ENCODE results near the gene LETM1. TPM values are rescaled to one million over a fixed set of nuclear protein-coding genes. Genes with fewer than 3 reads are reported as not detected.

LETM1 gene
- total RNA-seq, 1 donor from 2014 or later, result 16.9 TPM

DNA sequence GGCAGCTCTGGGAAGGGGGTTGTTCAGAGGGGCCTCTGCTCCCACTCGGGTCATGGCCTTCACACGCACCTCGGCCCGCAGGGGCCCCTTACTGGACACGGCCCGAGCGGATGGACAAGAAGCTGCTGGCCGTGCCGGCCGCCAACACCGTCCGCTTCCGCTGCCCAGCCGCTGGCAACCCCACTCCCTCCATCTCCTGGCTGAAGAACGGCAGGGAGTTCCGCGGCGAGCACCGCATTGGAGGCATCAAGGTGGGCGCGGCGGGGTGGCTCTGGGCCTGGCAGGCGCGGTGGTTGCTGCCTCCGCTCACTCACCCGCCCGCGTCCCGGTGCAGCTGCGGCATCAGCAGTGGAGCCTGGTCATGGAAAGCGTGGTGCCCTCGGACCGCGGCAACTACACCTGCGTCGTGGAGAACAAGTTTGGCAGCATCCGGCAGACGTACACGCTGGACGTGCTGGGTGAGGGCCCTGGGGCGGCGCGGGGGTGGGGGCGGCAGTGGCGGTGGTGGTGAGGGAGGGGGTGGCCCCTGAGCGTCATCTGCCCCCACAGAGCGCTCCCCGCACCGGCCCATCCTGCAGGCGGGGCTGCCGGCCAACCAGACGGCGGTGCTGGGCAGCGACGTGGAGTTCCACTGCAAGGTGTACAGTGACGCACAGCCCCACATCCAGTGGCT, 54.5 kb downstream of the LETM1 start:
- Histone ChIP-seq H3F3A (ENCODE audit: low read depth) (peaks cover 1% of the 10 kb centered on the region), H3K9me3 (ENCODE audit: low read depth) (no peaks in the 10 kb centered on the region), H3K36me3 (no peaks in the 10 kb centered on the region), H4K20me1 (ENCODE audit: low read depth) (peaks cover 25% of the 10 kb centered on the region), H3K4me3 (no peak overlapping the region), H3K27ac (no peak overlapping the region), H3K4me1 (no peaks in the 10 kb centered on the region), H3K4me2 (no peak overlapping the region), H3K79me2 (ENCODE audit: low read depth) (peaks cover 15% of the 10 kb centered on the region), H3K27me3 (no peaks in the 10 kb centered on the region), H3K9ac (no peak overlapping the region), H2AFZ (replicated peaks) (no peak overlapping the region)
- TF ChIP-seq, protein P1, sequence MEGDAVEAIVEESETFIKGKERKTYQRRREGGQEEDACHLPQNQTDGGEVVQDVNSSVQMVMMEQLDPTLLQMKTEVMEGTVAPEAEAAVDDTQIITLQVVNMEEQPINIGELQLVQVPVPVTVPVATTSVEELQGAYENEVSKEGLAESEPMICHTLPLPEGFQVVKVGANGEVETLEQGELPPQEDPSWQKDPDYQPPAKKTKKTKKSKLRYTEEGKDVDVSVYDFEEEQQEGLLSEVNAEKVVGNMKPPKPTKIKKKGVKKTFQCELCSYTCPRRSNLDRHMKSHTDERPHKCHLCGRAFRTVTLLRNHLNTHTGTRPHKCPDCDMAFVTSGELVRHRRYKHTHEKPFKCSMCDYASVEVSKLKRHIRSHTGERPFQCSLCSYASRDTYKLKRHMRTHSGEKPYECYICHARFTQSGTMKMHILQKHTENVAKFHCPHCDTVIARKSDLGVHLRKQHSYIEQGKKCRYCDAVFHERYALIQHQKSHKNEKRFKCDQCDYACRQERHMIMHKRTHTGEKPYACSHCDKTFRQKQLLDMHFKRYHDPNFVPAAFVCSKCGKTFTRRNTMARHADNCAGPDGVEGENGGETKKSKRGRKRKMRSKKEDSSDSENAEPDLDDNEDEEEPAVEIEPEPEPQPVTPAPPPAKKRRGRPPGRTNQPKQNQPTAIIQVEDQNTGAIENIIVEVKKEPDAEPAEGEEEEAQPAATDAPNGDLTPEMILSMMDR (IDR thresholded peaks at IDR 0.05), result no peak
- TF ChIP-seq EZH2phosphoT487 (IDR thresholded peaks at IDR 0.05) (no peak), EZH2 (IDR thresholded peaks at IDR 0.05) (no peak)
- no peak overlapping the region for H3K27ac Mint-ChIP-seq
- peaks cover 2% of the 10 kb centered on the region for H3K4me1 Mint-ChIP-seq
- peaks cover 2% of the 10 kb centered on the region for H3K36me3 Mint-ChIP-seq
- DNase-seq (ENCODE audit: low spot score), result no peak
- no peak overlapping the region for H3K4me3 Mint-ChIP-seq
- H3K27me3 Mint-ChIP-seq (ENCODE audit: insufficient read depth, low read depth), result peaks cover 2% of the 10 kb centered on the region
- no peaks in the 10 kb centered on the region for H3K9me3 Mint-ChIP-seq

DNA sequence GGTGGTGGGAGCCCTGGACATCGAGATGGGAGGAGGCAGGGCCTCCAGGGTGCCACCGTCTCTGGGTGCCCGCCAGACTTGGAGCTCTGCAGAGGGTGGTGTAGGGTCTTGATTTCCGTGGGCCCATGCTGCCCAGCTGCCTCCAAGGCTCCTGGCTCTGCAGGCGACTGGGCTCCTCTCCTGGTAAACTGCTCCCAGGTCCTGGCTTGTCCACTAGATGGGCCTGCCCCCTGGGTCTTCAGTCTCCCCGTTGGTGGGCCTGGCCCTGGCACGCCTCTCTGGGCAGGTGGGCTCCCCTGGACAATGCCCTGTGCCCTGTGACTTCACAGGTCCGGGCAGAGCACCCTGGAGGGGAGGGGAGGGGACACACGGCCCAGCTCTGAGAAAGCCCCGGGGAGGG, 55.2 kb downstream of the LETM1 start:
- TF ChIP-seq, protein P1 (IDR thresholded peaks at IDR 0.05), result no peak
- no peak for TF ChIP-seq EZH2phosphoT487 (IDR thresholded peaks at IDR 0.05)
- DNase-seq (ENCODE audit: low spot score), result no peak
- H3K27me3 Mint-ChIP-seq (ENCODE audit: insufficient read depth, low read depth), result peaks cover 2% of the 10 kb centered on the region
- peaks cover 21% of the 10 kb centered on the region for H3K79me2 ChIP-seq (ENCODE audit: low read depth)
- no peak overlapping the region for H3K4me2 ChIP-seq
- H3K4me3 Mint-ChIP-seq, result no peak overlapping the region
- H3K36me3 Mint-ChIP-seq, result peaks cover 2% of the 10 kb centered on the region
- H3K4me1 ChIP-seq, result no peaks in the 10 kb centered on the region
- no peak overlapping the region for H3K9ac ChIP-seq
- H3K9me3 Mint-ChIP-seq, result no peaks in the 10 kb centered on the region
- H3K4me3 ChIP-seq, result no peak overlapping the region
- H3K27ac ChIP-seq, result no peak overlapping the region
- H4K20me1 ChIP-seq (ENCODE audit: low read depth), result peaks cover 31% of the 10 kb centered on the region
- no peaks in the 10 kb centered on the region for H3K9me3 ChIP-seq (ENCODE audit: low read depth)
- peaks cover 4% of the 10 kb centered on the region for H3K27me3 ChIP-seq
- no peak overlapping the region for H3K27ac Mint-ChIP-seq
- peaks cover 7% of the 10 kb centered on the region for H3F3A ChIP-seq (ENCODE audit: low read depth)
- H3K4me1 Mint-ChIP-seq, result peaks cover 2% of the 10 kb centered on the region
- H3K36me3 ChIP-seq, result no peaks in the 10 kb centered on the region
- H2AFZ ChIP-seq (replicated peaks), result no peak overlapping the region

DNA sequence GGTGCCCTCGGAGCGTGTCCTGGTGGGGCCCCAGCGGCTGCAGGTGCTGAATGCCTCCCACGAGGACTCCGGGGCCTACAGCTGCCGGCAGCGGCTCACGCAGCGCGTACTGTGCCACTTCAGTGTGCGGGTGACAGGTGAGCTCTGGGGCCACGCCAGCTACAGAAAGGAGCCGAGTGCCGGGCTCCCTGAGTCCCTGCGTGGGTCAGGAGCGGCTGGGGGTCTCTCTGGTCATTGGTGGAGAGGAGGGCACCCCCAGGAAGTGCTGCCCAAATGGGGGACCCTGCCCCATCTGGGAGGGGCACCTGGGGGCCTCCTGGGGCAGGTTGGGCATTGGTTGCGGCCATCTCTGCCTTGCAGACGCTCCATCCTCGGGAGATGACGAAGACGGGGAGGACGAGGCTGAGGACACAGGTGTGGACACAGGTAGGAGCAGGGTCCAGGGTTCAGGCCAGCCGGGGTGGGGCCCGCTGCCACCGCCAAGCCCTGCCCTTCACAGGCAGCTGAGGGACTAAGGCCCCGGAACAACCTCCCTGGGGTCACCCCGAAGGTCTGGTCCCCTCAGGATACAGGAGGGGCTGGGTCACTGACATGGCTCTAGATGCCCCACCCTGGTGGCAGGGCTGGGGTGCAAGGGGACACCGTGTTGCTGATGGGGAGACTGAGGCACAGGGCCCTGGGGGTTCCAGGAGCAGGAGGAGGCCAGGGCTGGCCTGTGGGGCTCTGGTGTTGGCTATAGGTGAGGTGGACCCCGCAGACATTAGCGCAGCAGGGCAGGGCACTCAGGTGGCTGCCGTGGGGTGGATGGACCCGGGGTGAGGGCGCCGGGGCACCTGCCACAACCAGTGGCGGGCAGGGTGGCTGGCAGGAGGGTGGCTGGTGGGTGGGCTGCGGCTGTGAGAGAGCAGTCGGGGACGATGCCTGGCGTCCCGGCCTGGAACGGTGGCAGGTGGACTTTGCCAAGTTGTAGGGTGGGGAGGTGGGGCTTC, 56.3 kb downstream of the LETM1 start:
- Histone ChIP-seq H3K79me2 (ENCODE audit: low read depth) (peaks cover 32% of the 10 kb centered on the region), H3K36me3 (no peaks in the 10 kb centered on the region)

More for the DNA sequence above, 56.3 kb downstream of the LETM1 start:
- peaks cover 2% of the 10 kb centered on the region for H3K36me3 Mint-ChIP-seq
- Histone ChIP-seq H3K9ac (no peak overlapping the region), H2AFZ (replicated peaks) (no peak overlapping the region), H3K9me3 (ENCODE audit: low read depth) (no peaks in the 10 kb centered on the region), H4K20me1 (ENCODE audit: low read depth) (peaks cover 40% of the 10 kb centered on the region), H3K4me1 (peaks cover 7% of the 10 kb centered on the region), H3K27ac (no peak overlapping the region), H3K4me3 (no peak overlapping the region), H3F3A (ENCODE audit: low read depth) (peaks cover 13% of the 10 kb centered on the region), H3K4me2 (no peak overlapping the region), H3K27me3 (peaks cover 15% of the 10 kb centered on the region)
- TF ChIP-seq EZH2 (IDR thresholded peaks at IDR 0.05), result no peak
- TF ChIP-seq, protein P1 (IDR thresholded peaks at IDR 0.05), result no peak
- TF ChIP-seq EZH2phosphoT487 (IDR thresholded peaks at IDR 0.05), result no peak
- H3K27me3 Mint-ChIP-seq (ENCODE audit: insufficient read depth, low read depth), result peaks cover 2% of the 10 kb centered on the region
- H3K27ac Mint-ChIP-seq, result no peak overlapping the region
- no peak for DNase-seq (ENCODE audit: low spot score)
- peaks cover 2% of the 10 kb centered on the region for H3K4me1 Mint-ChIP-seq
- H3K9me3 Mint-ChIP-seq, result no peaks in the 10 kb centered on the region
- H3K4me3 Mint-ChIP-seq, result no peak overlapping the region

Measured in neural progenitor cell (in vitro differentiated cells).